Neuronal stem cell (in vitro differentiated cells): ENCODE results near the gene STARD13.

Experiments
- DNase-seq: peaks from one replicate; pipeline ENCODE4 v3.0.0-alpha.2; 2013; ENCODE audit warnings: low spot score
- H2AFZ ChIP-seq: one replicate; pipeline ENCODE4 v1.6.1; 2013; ENCODE audit warnings: mild to moderate bottlenecking, low read length, inconsistent platforms
- H2AK5ac ChIP-seq: 2 replicates; pipeline ENCODE4 v1.6.1; 2013; ENCODE audit warnings: low read depth, mild to moderate bottlenecking, inconsistent platforms, low read length, moderate library complexity, mixed read lengths
- H2BK120ac ChIP-seq: 2 replicates; pipeline ENCODE4 v1.6.1; 2013; ENCODE audit warnings: low read depth, mild to moderate bottlenecking, inconsistent platforms, low read length, moderate library complexity, mixed read lengths
- H2BK12ac ChIP-seq: one replicate; pipeline ENCODE4 v1.6.1; 2013; ENCODE audit warnings: low read length, inconsistent platforms
- H2BK15ac ChIP-seq: 2 replicates; pipeline ENCODE4 v1.6.1; 2013; ENCODE audit warnings: mild to moderate bottlenecking, low read length, inconsistent platforms, mixed read lengths
- H2BK5ac ChIP-seq: one replicate; pipeline ENCODE4 v1.6.1; 2013; ENCODE audit warnings: inconsistent platforms, mild to moderate bottlenecking, low read length, moderate library complexity
- H3K14ac ChIP-seq: one replicate; pipeline ENCODE4 v1.6.1; 2013; ENCODE audit warnings: low read length, inconsistent platforms
- H3K18ac ChIP-seq: 2 replicates; pipeline ENCODE4 v1.6.1; 2013; ENCODE audit warnings: low read length, inconsistent platforms
- H3K23ac ChIP-seq: 2 replicates; pipeline ENCODE4 v1.6.1; 2013; ENCODE audit warnings: low read depth, mild to moderate bottlenecking, mixed read lengths, low read length, inconsistent platforms; ENCODE audit not compliant: poor library complexity
- H3K27ac ChIP-seq: replicated peaks from 3 replicates; pipeline ENCODE4 v1.5.1; 2013; ENCODE audit warnings: low read length, inconsistent platforms
- H3K27me3 ChIP-seq, 3 experiments: 2 replicates each; pipeline ENCODE4 v1.6.1; 2013; ENCODE audit warnings: low read length in 3 of 3, mild to moderate bottlenecking in 2 of 3, inconsistent platforms in 1 of 3, low read depth in 1 of 3, mixed read lengths in 1 of 3, moderate library complexity in 1 of 3; ENCODE audit not compliant: control insufficient read depth in 3 of 3, insufficient read depth in 3 of 3
- H3K36me3 ChIP-seq, 2 donors: replicated peaks in 1 of 2; 2 replicates each; pipeline ENCODE4 v1.6.1; 2013; ENCODE audit warnings: low read length in 2 of 2; ENCODE audit not compliant: control insufficient read depth in 2 of 2, insufficient read depth in 2 of 2
- H3K4ac ChIP-seq: 2 replicates; pipeline ENCODE4 v1.6.1; 2013; ENCODE audit warnings: inconsistent platforms, mild to moderate bottlenecking, low read length, moderate library complexity
- H3K4me1 ChIP-seq, 2 donors: 1 replicate in 1 of 2; 2 replicates in 1 of 2; pipeline ENCODE4 v1.6.1; 2013; ENCODE audit warnings: low read length in 2 of 2, low read depth in 1 of 2; ENCODE audit not compliant: control insufficient read depth in 2 of 2, insufficient read depth in 1 of 2
- H3K4me2 ChIP-seq: one replicate; pipeline ENCODE4 v1.6.1; 2013; ENCODE audit warnings: mild to moderate bottlenecking, low read length, inconsistent platforms; ENCODE audit not compliant: insufficient read depth, poor library complexity, severe bottlenecking
- H3K4me3 ChIP-seq, 2 donors: 2 replicates each; pipeline ENCODE4 v1.5.1; 2013; ENCODE audit warnings: low read length in 2 of 2, mild to moderate bottlenecking in 2 of 2, inconsistent platforms in 1 of 2, moderate library complexity in 1 of 2
- H3K79me1 ChIP-seq: one replicate; pipeline ENCODE4 v1.6.1; 2013; ENCODE audit warnings: low read depth, mild to moderate bottlenecking, inconsistent platforms, low read length, moderate library complexity
- H3K9ac ChIP-seq: one replicate; pipeline ENCODE4 v1.6.1; 2013; ENCODE audit warnings: mild to moderate bottlenecking, low read depth, low read length, inconsistent platforms; ENCODE audit not compliant: poor library complexity
- H3K9me3 ChIP-seq, 2 donors: replicated peaks in 1 of 2; 2 replicates each; pipeline versions ENCODE3 to v1.6.1; 2013; ENCODE audit warnings: low read length in 2 of 2, mild to moderate bottlenecking in 2 of 2, inconsistent platforms in 1 of 2, low read depth in 1 of 2, mixed read lengths in 1 of 2, moderate library complexity in 1 of 2; ENCODE audit not compliant: control insufficient read depth in 2 of 2, insufficient read depth in 1 of 2
- H4K8ac ChIP-seq: one replicate; pipeline ENCODE4 v1.6.1; 2013; ENCODE audit warnings: low read depth, mild to moderate bottlenecking, inconsistent platforms, low read length, moderate library complexity
- H4K91ac ChIP-seq: one replicate; pipeline ENCODE4 v1.6.1; 2013; ENCODE audit warnings: low read length, low read depth, mild to moderate bottlenecking, inconsistent platforms; ENCODE audit not compliant: poor library complexity
- WGBS, 2 donors: extraction: QIAGEN DNeasy Blood & Tissue Kit; methylation state at CpG; one replicate each; pipeline ENCODE4 v1.1.7; 2013; ENCODE audit warnings: missing lambda C conversion rate in 2 of 2, mixed read lengths in 1 of 2; ENCODE audit not compliant: insufficient read length in 2 of 2, insufficient replicate concordance in 1 of 2; ENCODE audit errors: extremely low coverage in 2 of 2; 5-methylcytosine and 5-hydroxymethylcytosine counted together

STARD13 gene

DNA sequence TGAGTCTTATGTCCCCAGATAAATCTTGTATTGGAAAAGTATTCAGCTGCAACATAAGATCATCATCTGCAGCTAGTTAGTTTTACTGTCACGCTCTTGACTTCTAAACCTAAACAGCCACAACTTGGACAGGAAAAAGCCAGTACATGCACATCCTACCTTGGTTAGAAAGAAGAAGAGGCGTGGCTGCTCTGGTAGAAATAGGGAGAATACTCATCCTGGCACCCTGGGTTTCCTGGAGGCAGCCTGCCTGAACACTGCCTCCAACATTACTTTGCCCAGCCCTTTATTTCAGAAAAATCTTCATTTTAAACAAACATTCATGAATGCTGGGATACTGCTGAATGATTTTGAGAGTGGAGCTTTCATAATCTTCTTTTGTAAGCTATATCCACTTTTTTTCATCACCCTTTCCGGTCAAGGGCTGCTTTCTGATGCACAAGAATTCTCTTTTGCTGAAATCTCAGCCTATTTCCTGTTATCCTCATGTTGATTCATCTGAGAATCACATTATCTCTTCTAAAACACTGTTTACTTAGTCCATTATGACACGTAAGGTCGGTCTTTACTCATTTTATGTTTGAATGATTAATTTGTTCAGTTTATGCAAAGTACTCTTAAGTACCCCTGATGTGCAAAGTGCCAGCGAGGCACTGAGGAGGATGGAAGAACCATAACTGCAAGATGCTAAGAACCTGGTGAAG, 55.2 kb downstream of the STARD13 start:
- DNase-seq: no peak
- H3K9ac ChIP-seq: no peak overlapping the region
- H3K4me2 ChIP-seq: no peak overlapping the region
- H4K91ac ChIP-seq: no peak overlapping the region
- peaks cover 2 to 7% of the 10 kb centered on the region in 2 donors for H3K4me1 ChIP-seq
- no peak overlapping the region for H2BK5ac ChIP-seq
- no CpG with 5 or more reads among the region's 6 CpGs for WGBS, 2 donors
- no peak overlapping the region for H3K4ac ChIP-seq
- no peak overlapping the region for H2AK5ac ChIP-seq
- no peak overlapping the region for H2BK15ac ChIP-seq
- H3K27ac ChIP-seq: peak overlapping the region; percentile 44
- H2BK120ac ChIP-seq: no peak overlapping the region
- no peak overlapping the region for H2BK12ac ChIP-seq
- H3K27me3 ChIP-seq: no peaks in the 10 kb centered on the region
- no peak overlapping the region for H3K23ac ChIP-seq
- no peak overlapping the region for H3K18ac ChIP-seq
- H4K8ac ChIP-seq: no peak overlapping the region
- H3K14ac ChIP-seq: no peak overlapping the region
- no peaks in the 10 kb centered on the region for H3K9me3 ChIP-seq
- no peak overlapping the region for H3K4me3 ChIP-seq
- H3K79me1 ChIP-seq: no peaks in the 10 kb centered on the region
- no peak overlapping the region for H2AFZ ChIP-seq
- no peaks in the 10 kb centered on the region for H3K36me3 ChIP-seq

- H3K27me3 ChIP-seq: no peaks in the 10 kb centered on the region
- no peak overlapping the region for H2BK5ac ChIP-seq
- H2AFZ ChIP-seq: peak overlapping the region; percentile 1
- no peak overlapping the region for H2BK15ac ChIP-seq
- H4K8ac ChIP-seq: no peak overlapping the region
- H2BK12ac ChIP-seq: no peak overlapping the region
- WGBS, 2 donors: no CpG with 5 or more reads among the region's 10 CpGs
- H4K91ac ChIP-seq: no peak overlapping the region
- H3K4ac ChIP-seq: no peak overlapping the region
- DNase-seq: no peak
- H3K18ac ChIP-seq: peak overlapping the region; percentile 7
- H3K27ac ChIP-seq: peak overlapping the region; percentile 44
- H3K4me1 ChIP-seq: peaks cover 2 to 7% of the 10 kb centered on the region in 2 donors
- no peaks in the 10 kb centered on the region for H3K36me3 ChIP-seq
- H3K4me3 ChIP-seq: no peak overlapping the region
- H3K14ac ChIP-seq: no peak overlapping the region
- no peaks in the 10 kb centered on the region for H3K79me1 ChIP-seq
- no peaks in the 10 kb centered on the region for H3K9me3 ChIP-seq
- H3K23ac ChIP-seq: no peak overlapping the region
- no peak overlapping the region for H3K4me2 ChIP-seq
- H2BK120ac ChIP-seq: no peak overlapping the region
- no peak overlapping the region for H2AK5ac ChIP-seq
- H3K9ac ChIP-seq: no peak overlapping the region
These were observed 55.9 kb downstream of the STARD13 start for GRCh38 chr13:33229446-33230177.

- Histone ChIP-seq H3K79me1 (no peaks in the 10 kb centered on the region), H2BK5ac (no peak overlapping the region), H2BK12ac (no peak overlapping the region), H3K4ac (no peak overlapping the region), H2BK15ac (no peak overlapping the region), H3K36me3 (no peaks in the 10 kb centered on the region), H3K18ac (no peak overlapping the region), H4K91ac (no peak overlapping the region), H3K4me1 (peaks cover 2 to 7% of the 10 kb centered on the region in 2 donors), H3K27me3 (no peaks in the 10 kb centered on the region), H2AFZ (peak overlapping the region; percentile 1), H3K9ac (no peak overlapping the region), H3K14ac (no peak overlapping the region), H3K4me2 (no peak overlapping the region), H2AK5ac (no peak overlapping the region), H4K8ac (no peak overlapping the region), H3K4me3 (no peak overlapping the region), H3K9me3 (peaks cover 0 to 6% of the 10 kb centered on the region in 2 donors), H3K27ac (peak overlapping the region; percentile 1), H2BK120ac (no peak overlapping the region), H3K23ac (no peak overlapping the region)
- DNase-seq: no peak
- WGBS, 2 donors: no CpG with 5 or more reads among the region's 12 CpGs
These were observed 56.7 kb downstream of the STARD13 start for GRCh38 chr13:33228648-33229445.
